ENCODE measurements around the gene HMX1.

Gene HMX1

GRCh38 chr4:8871417-8872401 lies at the start of gene HMX1:
Gene HMX1 (minus strand): TSS chr4:8871839. CDS start chr4:8871614, 225 bp downstream.
- Histone ChIP-seq H3K27me3 (ENCODE audit: control insufficient read depth, insufficient read depth, low read length) (peaks cover 41% of the 10 kb centered on the region), H3K36me3 (ENCODE audit: control insufficient read depth, insufficient read depth, low read length) (no peaks in the 10 kb centered on the region), H3K4me3 (ENCODE audit: low read length) (no peak within 1 kb of the TSS), H3K27ac (ENCODE audit: low read depth, low read length) (no peak within 1 kb of the TSS), H3K9ac (ENCODE audit: low read length) (no peak within 1 kb of the TSS), H3K4me1 (ENCODE audit: control insufficient read depth, insufficient read depth, low read length) (no peaks in the 10 kb centered on the region)

GRCh38 chr4:8920969-8921368 lies 49.3 kb upstream of the HMX1 start:
- Histone ChIP-seq H3K27me3 (ENCODE audit: control insufficient read depth, insufficient read depth, low read length) (peaks cover 3% of the 10 kb centered on the region), H3K36me3 (ENCODE audit: control insufficient read depth, insufficient read depth, low read length) (no peaks in the 10 kb centered on the region), H3K4me3 (ENCODE audit: low read length) (no peak overlapping the region), H3K4me1 (ENCODE audit: control insufficient read depth, insufficient read depth, low read length) (no peaks in the 10 kb centered on the region), H3K9ac (ENCODE audit: low read length) (no peak overlapping the region), H3K27ac (ENCODE audit: low read depth, low read length) (no peak overlapping the region)

- Histone ChIP-seq H3K4me1 (ENCODE audit: control insufficient read depth, insufficient read depth, low read length) (no peaks in the 10 kb centered on the region), H3K27ac (ENCODE audit: low read depth, low read length) (no peak overlapping the region), H3K9ac (ENCODE audit: low read length) (no peak overlapping the region), H3K36me3 (ENCODE audit: control insufficient read depth, insufficient read depth, low read length) (no peaks in the 10 kb centered on the region), H3K27me3 (ENCODE audit: control insufficient read depth, insufficient read depth, low read length) (peaks cover 3% of the 10 kb centered on the region), H3K4me3 (ENCODE audit: low read length) (no peak overlapping the region)
Observed at GRCh38 chr4:8920289-8920965, 48.8 kb upstream of the HMX1 start.

- Histone ChIP-seq H3K9ac (ENCODE audit: low read length) (no peak overlapping the region), H3K27ac (ENCODE audit: low read depth, low read length) (no peak overlapping the region), H3K36me3 (ENCODE audit: control insufficient read depth, insufficient read depth, low read length) (no peaks in the 10 kb centered on the region), H3K4me3 (ENCODE audit: low read length) (no peak overlapping the region), H3K4me1 (ENCODE audit: control insufficient read depth, insufficient read depth, low read length) (no peaks in the 10 kb centered on the region), H3K27me3 (ENCODE audit: control insufficient read depth, insufficient read depth, low read length) (peaks cover 3% of the 10 kb centered on the region)
Observed at GRCh38 chr4:8919651-8920288, 48.1 kb upstream of the HMX1 start.

- Histone ChIP-seq H3K4me1 (ENCODE audit: control insufficient read depth, insufficient read depth, low read length) (no peaks in the 10 kb centered on the region), H3K27me3 (ENCODE audit: control insufficient read depth, insufficient read depth, low read length) (peaks cover 3% of the 10 kb centered on the region), H3K36me3 (ENCODE audit: control insufficient read depth, insufficient read depth, low read length) (no peaks in the 10 kb centered on the region), H3K4me3 (ENCODE audit: low read length) (no peak overlapping the region), H3K9ac (ENCODE audit: low read length) (no peak overlapping the region), H3K27ac (ENCODE audit: low read depth, low read length) (no peak overlapping the region)
Observed at GRCh38 chr4:8917868-8918783, 46.5 kb upstream of the HMX1 start.

GRCh38 chr4:8917321-8917811 lies 45.7 kb upstream of the HMX1 start:
- Histone ChIP-seq H3K27ac (ENCODE audit: low read depth, low read length) (no peak overlapping the region), H3K27me3 (ENCODE audit: control insufficient read depth, insufficient read depth, low read length) (peaks cover 3% of the 10 kb centered on the region), H3K36me3 (ENCODE audit: control insufficient read depth, insufficient read depth, low read length) (no peaks in the 10 kb centered on the region), H3K9ac (ENCODE audit: low read length) (no peak overlapping the region), H3K4me1 (ENCODE audit: control insufficient read depth, insufficient read depth, low read length) (no peaks in the 10 kb centered on the region), H3K4me3 (ENCODE audit: low read length) (no peak overlapping the region)

- Histone ChIP-seq H3K4me1 (ENCODE audit: control insufficient read depth, insufficient read depth, low read length) (no peaks in the 10 kb centered on the region), H3K27ac (ENCODE audit: low read depth, low read length) (no peak overlapping the region), H3K9ac (ENCODE audit: low read length) (no peak overlapping the region), H3K4me3 (ENCODE audit: low read length) (no peak overlapping the region), H3K36me3 (ENCODE audit: control insufficient read depth, insufficient read depth, low read length) (no peaks in the 10 kb centered on the region), H3K27me3 (ENCODE audit: control insufficient read depth, insufficient read depth, low read length) (peaks cover 3% of the 10 kb centered on the region)
Observed at GRCh38 chr4:8916906-8917305, 45.3 kb upstream of the HMX1 start.

GRCh38 chr4:8916351-8916885 lies 44.8 kb upstream of the HMX1 start:
- no peak overlapping the region for H3K9ac ChIP-seq (ENCODE audit: low read length)

GRCh38 chr4:8915201-8916200 lies 43.9 kb upstream of the HMX1 start:
- H3K27me3 ChIP-seq (ENCODE audit: control insufficient read depth, insufficient read depth, low read length): peaks cover 3% of the 10 kb centered on the region
- H3K4me1 ChIP-seq (ENCODE audit: control insufficient read depth, insufficient read depth, low read length): no peaks in the 10 kb centered on the region
- no peak overlapping the region for H3K4me3 ChIP-seq (ENCODE audit: low read length)
- H3K36me3 ChIP-seq (ENCODE audit: control insufficient read depth, insufficient read depth, low read length): no peaks in the 10 kb centered on the region
- H3K27ac ChIP-seq (ENCODE audit: low read depth, low read length): no peak overlapping the region
- no peak overlapping the region for H3K9ac ChIP-seq (ENCODE audit: low read length)

More at GRCh38 chr4:8916351-8916885, 44.8 kb upstream of the HMX1 start:
- no peak overlapping the region for H3K27ac ChIP-seq (ENCODE audit: low read depth, low read length)
- no peaks in the 10 kb centered on the region for H3K36me3 ChIP-seq (ENCODE audit: control insufficient read depth, insufficient read depth, low read length)
- H3K27me3 ChIP-seq (ENCODE audit: control insufficient read depth, insufficient read depth, low read length): peaks cover 3% of the 10 kb centered on the region
- no peaks in the 10 kb centered on the region for H3K4me1 ChIP-seq (ENCODE audit: control insufficient read depth, insufficient read depth, low read length)
- H3K4me3 ChIP-seq (ENCODE audit: low read length): no peak overlapping the region

- H3K27me3 ChIP-seq (ENCODE audit: control insufficient read depth, insufficient read depth, low read length): no peaks in the 10 kb centered on the region
- H3K27ac ChIP-seq (ENCODE audit: low read depth, low read length): no peak overlapping the region
- no peak overlapping the region for H3K9ac ChIP-seq (ENCODE audit: low read length)
- no peaks in the 10 kb centered on the region for H3K36me3 ChIP-seq (ENCODE audit: control insufficient read depth, insufficient read depth, low read length)
- no peak overlapping the region for H3K4me3 ChIP-seq (ENCODE audit: low read length)
- no peaks in the 10 kb centered on the region for H3K4me1 ChIP-seq (ENCODE audit: control insufficient read depth, insufficient read depth, low read length)
Observed at GRCh38 chr4:8914461-8915171, 43.0 kb upstream of the HMX1 start.

Data from rectal smooth muscle tissue (tissue), 1 donor.